HG03025 (cell line): Measurements from ENCODE around the gene USP5.

Source experiments
- ATAC-seq: cut with Tn5 transposase; IDR thresholded peaks from one replicate; pipeline ENCODE4 v1.9.1; 2021; ENCODE audit warnings: mild to moderate bottlenecking, moderate library complexity; ENCODE audit not compliant: unreplicated experiment, low FRiP score

Gene USP5

GRCh38 chr12:6825398-6826124, 26.4 kb upstream of the USP5 start:
- ATAC-seq: no peak

GRCh38 chr12:6826125-6826733, 25.7 kb upstream of the USP5 start:
- ATAC-seq: no peak

GRCh38 chr12:6826734-6827436, 25.1 kb upstream of the USP5 start:
- no peak for ATAC-seq

- no peak for ATAC-seq
These were observed 24.5 kb upstream of the USP5 start for GRCh38 chr12:6827437-6827911.

- ATAC-seq: no peak
These were observed 23.8 kb upstream of the USP5 start, which contains the start of gene P3H3 for GRCh38 chr12:6827982-6828780. P3H3 (plus strand) TSS chr12:6828407; CDS start chr12:6828441, 34 bp downstream.

- no peak for ATAC-seq
These were observed 23.0 kb upstream of the USP5 start for GRCh38 chr12:6828781-6829535.

GRCh38 chr12:6829536-6830220, 22.3 kb upstream of the USP5 start:
- no peak for ATAC-seq

- ATAC-seq: no peak
These were observed 21.6 kb upstream of the USP5 start for GRCh38 chr12:6830286-6830890.

- no peak for ATAC-seq
These were observed 21.0 kb upstream of the USP5 start for GRCh38 chr12:6830999-6831398.

- ATAC-seq: no peak
These were observed 20.4 kb upstream of the USP5 start for GRCh38 chr12:6831450-6831995.

GRCh38 chr12:6832125-6832524, 19.8 kb upstream of the USP5 start:
- no peak for ATAC-seq

GRCh38 chr12:6833189-6833890, 18.6 kb upstream of the USP5 start:
- ATAC-seq: no peak

GRCh38 chr12:6834254-6834653, 17.7 kb upstream of the USP5 start:
- ATAC-seq: no peak

- ATAC-seq: no peak
These were observed 17.1 kb upstream of the USP5 start for GRCh38 chr12:6834873-6835272.

GRCh38 chr12:6836851-6837250, 15.1 kb upstream of the USP5 start:
- ATAC-seq: no peak

GRCh38 chr12:6837370-6838060, 14.4 kb upstream of the USP5 start:
- no peak for ATAC-seq

GRCh38 chr12:6838854-6839253, 13.1 kb upstream of the USP5 start:
- ATAC-seq: no peak
